Astrocyte (in vitro differentiated cells and primary cell): Measurements from ENCODE around the gene GJB6. TPM values are rescaled to one million over a fixed set of nuclear protein-coding genes. Genes with fewer than 3 reads are reported as not detected.

ENCODE experiments used
- DNase-seq: peaks from one replicate; pipeline ENCODE4 v3.0.0-alpha.2; 2010; ENCODE audit warnings: low read depth
- FAIRE-seq: peaks from 2 replicates; lab custom pipeline; 2011; peaks lifted over from hg19 to GRCh38; lab: Jason Lieb, UNC
- H2AFZ ChIP-seq: 2 replicates; pipeline ENCODE4 v1.6.0; 2012; ENCODE audit warnings: low read depth, low read length, inconsistent platforms
- H3K27ac ChIP-seq: 2 replicates; pipeline ENCODE4 v1.5.1; 2011; ENCODE audit warnings: low read depth, low read length, inconsistent platforms
- H3K27me3 ChIP-seq: 2 replicates; pipeline ENCODE4 v1.6.0; 2011; ENCODE audit warnings: low read length, inconsistent platforms; ENCODE audit not compliant: insufficient read depth
- H3K36me3 ChIP-seq: 2 replicates; pipeline ENCODE4 v1.5.1; 2011; ENCODE audit warnings: low read length, inconsistent platforms; ENCODE audit not compliant: insufficient read depth
- H3K4me1 ChIP-seq: 2 replicates; pipeline ENCODE4 v1.5.1; 2011; ENCODE audit warnings: low read length, inconsistent platforms; ENCODE audit not compliant: insufficient read depth
- H3K4me2 ChIP-seq: 2 replicates; pipeline ENCODE4 v1.6.0; 2012; ENCODE audit warnings: low read length, inconsistent platforms
- H3K4me3 ChIP-seq: 2 replicates; pipeline ENCODE4 v1.5.1; 2011; ENCODE audit warnings: low read depth, mild to moderate bottlenecking, low read length, inconsistent platforms; ENCODE audit not compliant: insufficient read depth
- H3K79me2 ChIP-seq: 2 replicates; pipeline ENCODE4 v1.6.0; 2012; ENCODE audit warnings: mild to moderate bottlenecking, low read length, inconsistent platforms; ENCODE audit not compliant: insufficient read depth
- H3K9ac ChIP-seq: 2 replicates; pipeline ENCODE4 v1.6.0; 2012; ENCODE audit warnings: mild to moderate bottlenecking, low read length, inconsistent platforms
- H3K9me3 ChIP-seq: 2 replicates; pipeline ENCODE4 v1.5.1; 2012; ENCODE audit warnings: low read depth, mild to moderate bottlenecking, low read length, inconsistent platforms; ENCODE audit not compliant: insufficient read depth
- H4K20me1 ChIP-seq: 2 replicates; pipeline ENCODE4 v1.6.0; 2012; ENCODE audit warnings: low read length, inconsistent platforms; ENCODE audit not compliant: insufficient read depth
- H3K27ac Mint-ChIP-seq: one replicate; pipeline ENCODE4 v1.8.0; 2021; ENCODE audit warnings: mild to moderate bottlenecking, mixed read lengths; ENCODE audit not compliant: unreplicated experiment
- H3K27me3 Mint-ChIP-seq: one replicate; pipeline ENCODE4 v1.8.0; 2021; ENCODE audit warnings: low read depth, mixed read lengths; ENCODE audit not compliant: unreplicated experiment
- H3K36me3 Mint-ChIP-seq: one replicate; pipeline ENCODE4 v1.8.0; 2021; ENCODE audit warnings: low read depth, mixed read lengths; ENCODE audit not compliant: unreplicated experiment
- H3K4me1 Mint-ChIP-seq: one replicate; pipeline ENCODE4 v1.8.0; 2021; ENCODE audit warnings: low read depth, mixed read lengths; ENCODE audit not compliant: unreplicated experiment
- H3K4me3 Mint-ChIP-seq: one replicate; pipeline ENCODE4 v1.8.0; 2021; ENCODE audit warnings: mild to moderate bottlenecking, moderate library complexity, mixed read lengths; ENCODE audit not compliant: unreplicated experiment
- H3K9me3 Mint-ChIP-seq: one replicate; pipeline ENCODE4 v1.8.0; 2021; ENCODE audit warnings: mild to moderate bottlenecking, mixed read lengths; ENCODE audit not compliant: unreplicated experiment
- CTCF ChIP-seq: IDR thresholded peaks from 2 replicates; pipeline ENCODE4 v1.5.1; 2011; ENCODE audit warnings: low read depth, mild to moderate bottlenecking, inconsistent platforms, low read length, moderate library complexity; ENCODE audit not compliant: insufficient read depth
- EZH2 ChIP-seq: IDR thresholded peaks from 2 replicates; pipeline ENCODE4 v1.6.1; 2012; ENCODE audit warnings: mild to moderate bottlenecking, low read length, inconsistent platforms; ENCODE audit not compliant: insufficient read depth
- total RNA-seq: library from RNA; stranded (reverse); gene quantifications from 2 replicates; pipeline ENCODE4 v1.2.1, GENCODE V29; 2021

GJB6 gene
- total RNA-seq, 1 donor from 2014 or later: not detected

GRCh38 chr13:20263393-20264044 lies 31.4 kb upstream of the GJB6 start:
- no peaks in the 10 kb centered on the region for H3K79me2 ChIP-seq
- H2AFZ ChIP-seq: no peak overlapping the region
- no peaks in the 10 kb centered on the region for H3K9me3 ChIP-seq
- H3K9me3 Mint-ChIP-seq: no peaks in the 10 kb centered on the region
- H3K4me1 ChIP-seq: no peaks in the 10 kb centered on the region
- FAIRE-seq: no peak
- no peak overlapping the region for H3K27ac Mint-ChIP-seq
- H3K36me3 ChIP-seq: no peaks in the 10 kb centered on the region
- H4K20me1 ChIP-seq: no peaks in the 10 kb centered on the region
- TF ChIP-seq CTCF (no peak), EZH2 (no peak)
- H3K9ac ChIP-seq: no peak overlapping the region
- no peaks in the 10 kb centered on the region for H3K4me1 Mint-ChIP-seq
- DNase-seq: no peak
- H3K27me3 Mint-ChIP-seq: peaks cover 3% of the 10 kb centered on the region
- H3K36me3 Mint-ChIP-seq: peaks cover 2% of the 10 kb centered on the region
- H3K27me3 ChIP-seq: peaks cover 2% of the 10 kb centered on the region
- H3K4me3 Mint-ChIP-seq: no peak overlapping the region
- no peak overlapping the region for H3K4me2 ChIP-seq
- H3K27ac ChIP-seq: no peak overlapping the region
- no peak overlapping the region for H3K4me3 ChIP-seq

GRCh38 chr13:20258963-20259288 lies 26.8 kb upstream of the GJB6 start:
- Mint-ChIP-seq H3K36me3 (no peaks in the 10 kb centered on the region), H3K27me3 (peaks cover 17% of the 10 kb centered on the region), H3K9me3 (peaks cover 3% of the 10 kb centered on the region), H3K4me1 (no peaks in the 10 kb centered on the region), H3K27ac (no peak overlapping the region), H3K4me3 (no peak overlapping the region)
- TF ChIP-seq EZH2 (no peak), CTCF (no peak)
- no peaks in the 10 kb centered on the region for H3K4me1 ChIP-seq
- no peaks in the 10 kb centered on the region for H3K9me3 ChIP-seq
- H3K27me3 ChIP-seq: peaks cover 8% of the 10 kb centered on the region
- FAIRE-seq (no peak), DNase-seq (no peak)
- H3K27ac ChIP-seq: no peak overlapping the region
- no peak overlapping the region for H3K4me3 ChIP-seq
- no peak overlapping the region for H3K9ac ChIP-seq
- no peaks in the 10 kb centered on the region for H3K36me3 ChIP-seq
- H2AFZ ChIP-seq: no peak overlapping the region
- H3K4me2 ChIP-seq: no peak overlapping the region
- H3K79me2 ChIP-seq: no peaks in the 10 kb centered on the region
- no peaks in the 10 kb centered on the region for H4K20me1 ChIP-seq

- H3K9me3 Mint-ChIP-seq: peaks cover 3% of the 10 kb centered on the region
- H3K4me3 Mint-ChIP-seq: no peak overlapping the region
- Histone ChIP-seq H3K4me2 (no peak overlapping the region), H3K4me1 (no peaks in the 10 kb centered on the region), H3K9ac (no peak overlapping the region), H3K27ac (no peak overlapping the region), H4K20me1 (no peaks in the 10 kb centered on the region), H3K4me3 (no peak overlapping the region), H3K27me3 (peaks cover 8% of the 10 kb centered on the region), H3K79me2 (no peaks in the 10 kb centered on the region), H2AFZ (no peak overlapping the region), H3K36me3 (no peaks in the 10 kb centered on the region), H3K9me3 (no peaks in the 10 kb centered on the region)
- DNase-seq: no peak
- no peak for TF ChIP-seq CTCF
- TF ChIP-seq EZH2: no peak
- FAIRE-seq: no peak
- peaks cover 17% of the 10 kb centered on the region for H3K27me3 Mint-ChIP-seq
- no peaks in the 10 kb centered on the region for H3K4me1 Mint-ChIP-seq
- no peak overlapping the region for H3K27ac Mint-ChIP-seq
- H3K36me3 Mint-ChIP-seq: no peaks in the 10 kb centered on the region
These were observed 26.3 kb upstream of the GJB6 start for GRCh38 chr13:20258208-20258962.
